IMR-90 (cell line): ENCODE measurements around the gene NPAS3. TPM values are rescaled to one million over a fixed set of nuclear protein-coding genes. Genes with fewer than 3 reads are reported as not detected.

Experiments used
- ATAC-seq: fragments of 200-7000 bp; cut with Tn5 transposase; 2 replicates; pipeline ENCODE4 v1.9.1; 2020; ENCODE audit warnings: low read depth, mild to moderate bottlenecking, moderate library complexity
- BruUV-seq: library from RNA; stranded (reverse); fragments of 400-500 nt; replicated peaks from 2 replicates; lab custom pipeline; 2021; lab: Mats Ljungman, UMichigan
- CTCF ChIA-PET: fragments of 300-600 bp; formaldehyde crosslinking; extraction: SDS; loops from one replicate; lab custom pipeline; 2021; ENCODE audit warnings: antibody characterized with exemption; lab: Yijun Ruan, JAX
- POLR2A ChIA-PET: fragments of 300-600 bp; sonication (Branson Sonifier 250); formaldehyde crosslinking; loops from one replicate; lab custom pipeline; 2022; ENCODE audit warnings: antibody characterized with exemption; ENCODE audit not compliant: unreplicated experiment; lab: Charles Lee
- DNase-seq: peaks from one replicate; pipeline ENCODE4 v3.0.0; 2013
- H2AFZ ChIP-seq: replicated peaks from 2 replicates; pipeline ENCODE3; 2013; ENCODE audit warnings: low read length, mild to moderate bottlenecking; ENCODE audit not compliant: poor library complexity
- H2AK5ac ChIP-seq: 2 replicates; pipeline ENCODE4 v1.6.1; 2013; ENCODE audit warnings: low read depth, low read length, inconsistent platforms
- H2AK9ac ChIP-seq: replicated peaks from 2 replicates; pipeline ENCODE3; 2013; ENCODE audit warnings: mild to moderate bottlenecking, low read depth, low read length, moderate library complexity; ENCODE audit not compliant: poor library complexity
- H2BK120ac ChIP-seq: 2 replicates; pipeline ENCODE4 v1.6.1; 2013; ENCODE audit warnings: low read depth, low read length, inconsistent platforms
- H2BK15ac ChIP-seq: 3 replicates; pipeline ENCODE4 v1.6.1; 2013; ENCODE audit warnings: low read depth, low read length, inconsistent platforms
- H2BK20ac ChIP-seq: 2 replicates; pipeline ENCODE4 v1.6.1; 2013; ENCODE audit warnings: low read depth, mild to moderate bottlenecking, inconsistent platforms, low read length, moderate library complexity
- H2BK5ac ChIP-seq: 2 replicates; pipeline ENCODE4 v1.6.1; 2013; ENCODE audit warnings: mild to moderate bottlenecking, low read depth, low read length, inconsistent platforms; ENCODE audit not compliant: poor library complexity, severe bottlenecking
- H3K14ac ChIP-seq: replicated peaks from 2 replicates; pipeline ENCODE4 v1.6.1; 2013; ENCODE audit warnings: low read depth, low read length, inconsistent platforms
- H3K18ac ChIP-seq: 2 replicates; pipeline ENCODE4 v1.6.1; 2013; ENCODE audit warnings: low read depth, low read length, control low read depth
- H3K23ac ChIP-seq: 2 replicates; pipeline ENCODE4 v1.6.1; 2013; ENCODE audit warnings: low read depth, low read length, inconsistent platforms
- H3K27ac ChIP-seq: 2 replicates; pipeline ENCODE4 v1.5.1; 2013; ENCODE audit warnings: mild to moderate bottlenecking, control low read depth, low read length; ENCODE audit not compliant: insufficient read depth
- H3K27me3 ChIP-seq: 2 replicates; pipeline ENCODE4 v1.6.1; 2013; ENCODE audit warnings: low read length; ENCODE audit not compliant: control insufficient read depth, insufficient read depth
- H3K36me3 ChIP-seq: 2 replicates; pipeline ENCODE4 v1.6.1; 2013; ENCODE audit warnings: low read length, mixed read lengths; ENCODE audit not compliant: control insufficient read depth, insufficient read depth
- H3K4ac ChIP-seq: 2 replicates; pipeline ENCODE4 v1.6.1; 2013; ENCODE audit warnings: low read depth, low read length, inconsistent platforms
- H3K4me1 ChIP-seq: 2 replicates; pipeline ENCODE4 v1.6.1; 2013; ENCODE audit warnings: low read length, mixed read lengths; ENCODE audit not compliant: control insufficient read depth, insufficient read depth
- H3K4me2 ChIP-seq: 2 replicates; pipeline ENCODE4 v1.6.1; 2013; ENCODE audit warnings: low read depth, mild to moderate bottlenecking, control low read depth, low read length, moderate library complexity
- H3K4me3 ChIP-seq: 2 replicates; pipeline ENCODE4 v1.5.1; 2013; ENCODE audit warnings: low read depth, mild to moderate bottlenecking, control low read depth, low read length, moderate library complexity; ENCODE audit not compliant: insufficient read depth
- H3K56ac ChIP-seq: 2 replicates; pipeline ENCODE4 v1.6.1; 2013; ENCODE audit warnings: low read length, inconsistent platforms; ENCODE audit not compliant: insufficient read depth; ENCODE audit errors: extremely low read depth
- H3K79me1 ChIP-seq, 2 experiments: 2 replicates each; pipeline ENCODE4 v1.6.1; 2013; ENCODE audit warnings: low read length in 2 of 2, inconsistent platforms in 1 of 2, low read depth in 1 of 2
- H3K9ac ChIP-seq: 2 replicates; pipeline ENCODE4 v1.6.1; 2013; ENCODE audit warnings: low read depth, low read length, control low read depth
- H3K9me1 ChIP-seq: 2 replicates; pipeline ENCODE4 v1.6.1; 2013; ENCODE audit warnings: low read length, inconsistent platforms; ENCODE audit not compliant: insufficient read depth
- H3K9me3 ChIP-seq: 2 replicates; pipeline ENCODE4 v1.6.1; 2013; ENCODE audit warnings: low read length; ENCODE audit not compliant: control insufficient read depth, insufficient read depth
- H4K20me1 ChIP-seq: 2 replicates; pipeline ENCODE4 v1.6.1; 2013; ENCODE audit warnings: low read length, inconsistent platforms; ENCODE audit not compliant: insufficient read depth
- H4K5ac ChIP-seq: 2 replicates; pipeline ENCODE4 v1.6.1; 2013; ENCODE audit warnings: mild to moderate bottlenecking, low read depth, low read length, control low read depth
- H4K8ac ChIP-seq, 2 experiments: 2 replicates each; pipeline ENCODE4 v1.6.1; 2013; ENCODE audit warnings: low read depth in 2 of 2, low read length in 2 of 2, control low read depth in 1 of 2, inconsistent platforms in 1 of 2
- H4K91ac ChIP-seq: 2 replicates; pipeline ENCODE4 v1.6.1; 2013; ENCODE audit warnings: low read depth, low read length, inconsistent platforms; ENCODE audit not compliant: insufficient read depth
- BHLHE40 ChIP-seq: fragments of 150-350 bp; IDR thresholded peaks from 2 replicates; pipeline ENCODE4 v1.6.1; 2016; ENCODE audit warnings: mild to moderate bottlenecking, low read depth, low read length
- CEBPB ChIP-seq: IDR thresholded peaks from 2 replicates; pipeline ENCODE4 v1.6.1; 2012; ENCODE audit warnings: low read depth, low read length, improper control_type of control experiment
- CHD1 ChIP-seq: IDR thresholded peaks from 2 replicates; pipeline ENCODE4 v1.6.1; 2012; ENCODE audit warnings: low read depth, low read length, improper control_type of control experiment
- CTCF ChIP-seq: conservative IDR thresholded peaks from 2 replicates; pipeline ENCODE4 v1.5.1; 2012; ENCODE audit warnings: mild to moderate bottlenecking, low read depth, low read length, improper control_type of control experiment
- ELK1 ChIP-seq: fragments of 150-350 bp; IDR thresholded peaks from 2 replicates; pipeline ENCODE4 v1.6.1; 2016; ENCODE audit warnings: low read depth, mild to moderate bottlenecking, low read length, moderate library complexity, borderline replicate concordance
- FOS ChIP-seq: fragments of 150-350 bp; IDR thresholded peaks from 2 replicates; pipeline ENCODE4 v1.6.1; 2016; ENCODE audit warnings: low read depth, low read length
- MAFK ChIP-seq: IDR thresholded peaks from 2 replicates; pipeline ENCODE4 v1.6.1; 2012; ENCODE audit warnings: low read depth, low read length, improper control_type of control experiment
- MXI1 ChIP-seq: IDR thresholded peaks from 2 replicates; pipeline ENCODE4 v1.6.1; 2012; ENCODE audit warnings: low read depth, mild to moderate bottlenecking, low read length, moderate library complexity, borderline replicate concordance
- NFE2L2 ChIP-seq: fragments of 150-350 bp; IDR thresholded peaks from 2 replicates; pipeline ENCODE4 v1.6.1; 2016; ENCODE audit warnings: low read depth, mild to moderate bottlenecking, low read length
- RAD21 ChIP-seq: IDR thresholded peaks from 2 replicates; pipeline ENCODE4 v1.6.1; 2012; ENCODE audit warnings: low read length, improper control_type of control experiment
- RCOR1 ChIP-seq: IDR thresholded peaks from 2 replicates; pipeline ENCODE4 v1.6.1; 2012; ENCODE audit warnings: mild to moderate bottlenecking, low read length, improper control_type of control experiment; ENCODE audit not compliant: insufficient replicate concordance
- RFX5 ChIP-seq: IDR thresholded peaks from 2 replicates; pipeline ENCODE4 v1.8.0; 2012; ENCODE audit warnings: low read depth, mild to moderate bottlenecking, low read length, moderate library complexity
- SMC3 ChIP-seq: fragments of 150-350 bp; IDR thresholded peaks from 2 replicates; pipeline ENCODE4 v1.6.1; 2016; ENCODE audit warnings: low read depth, mild to moderate bottlenecking, antibody characterized with exemption, low read length, moderate library complexity
- WGBS, 2 experiments: methylation state at CpG; one replicate each; pipeline versions ENCODE4 v1.1.5 to v1.1.7; 2013; ENCODE audit warnings: missing lambda C conversion rate in 2 of 2; ENCODE audit not compliant: insufficient read length in 1 of 2; ENCODE audit errors: extremely low coverage in 2 of 2; 5-methylcytosine and 5-hydroxymethylcytosine counted together
- dilution Hi-C: fragments of 300-500 bp; cut with HindIII; formaldehyde crosslinking; loops from one replicate; pipeline ENCODE4 v1.14.3; 2018; ENCODE audit warnings: low sequenced_read_pairs; ENCODE audit not compliant: unreplicated experiment
- in situ Hi-C: fragments of 300-500 bp; cut with MboI; formaldehyde crosslinking; loops from 3 replicates; pipeline ENCODE4 v1.14.3; 2019; ENCODE audit warnings: low sequenced_read_pairs, inconsistent platforms, mixed read lengths
- intact Hi-C: fragments of 100-400 bp; cut with micrococcal nuclease; formaldehyde crosslinking; loops from 2 replicates; pipeline ENCODE4 v1.10.0; 2022
- polyA plus RNA-seq, 3 experiments: library from polyadenylated mRNA; depleted of rRNA; stranded (reverse); fragments of >200 nt; gene quantifications; 2 replicates each; pipeline ENCODE4 v1.2.3, GENCODE V29; 2012; ENCODE audit warnings: low replicate concordance in 1 of 3
- total RNA-seq: library from RNA; depleted of rRNA; stranded (reverse); fragments of >200 nt; gene quantifications from 2 replicates; pipeline ENCODE4 v1.2.3, GENCODE V29; 2012

Gene NPAS3
- total and polyA plus RNA-seq, 2 of the 4 experiments (the other 2 are of a cell fraction), result not detected

DNA sequence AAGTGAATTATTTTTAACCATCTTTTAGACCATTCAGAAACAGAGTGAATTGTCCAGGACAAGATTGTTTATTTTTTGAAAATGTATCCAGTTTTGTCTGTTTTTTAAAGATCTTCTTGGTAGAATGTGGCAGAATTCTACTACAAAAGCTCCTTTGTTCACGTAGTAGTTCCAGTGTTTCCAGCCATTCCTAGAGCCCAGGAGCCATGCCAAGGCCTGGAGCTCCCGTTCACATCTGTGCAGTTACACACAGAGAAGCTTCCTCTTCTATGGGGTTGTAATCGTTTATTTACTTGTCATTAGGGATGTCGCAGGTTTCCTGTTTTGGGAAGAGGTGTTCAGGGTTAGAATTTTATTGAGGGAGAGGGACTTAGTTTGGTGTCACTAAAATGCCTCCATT lies 409.8 kb downstream of the NPAS3 start:
- Histone ChIP-seq H3K4me2 (no peak overlapping the region), H3K27me3 (no peaks in the 10 kb centered on the region), H3K4ac (no peak overlapping the region), H3K9me1 (no peaks in the 10 kb centered on the region), H3K4me3 (no peak overlapping the region), H2BK20ac (no peak overlapping the region), H2AFZ (no peak overlapping the region), H4K91ac (no peak overlapping the region), H3K56ac (no peak overlapping the region), H3K79me1 (no peaks in the 10 kb centered on the region), H3K36me3 (no peaks in the 10 kb centered on the region), H2AK5ac (no peak overlapping the region), H3K27ac (no peak overlapping the region), H3K9me3 (no peaks in the 10 kb centered on the region), H2BK5ac (no peak overlapping the region), H3K4me1 (no peaks in the 10 kb centered on the region), H3K23ac (no peak overlapping the region), H2AK9ac (no peak overlapping the region), H2BK120ac (no peak overlapping the region), H3K9ac (no peak overlapping the region), H4K20me1 (no peaks in the 10 kb centered on the region), H2BK15ac (no peak overlapping the region), H3K14ac (no peak overlapping the region), H4K5ac (no peak overlapping the region), H3K18ac (no peak overlapping the region), H4K8ac (no peak overlapping the region)
- no TSS peak for BruUV-seq
- ChIA-PET CTCF (interaction anchor here (0.6 kb wide), 1 partner anchor 9 kb away, joined by 3 read pairs; no protein-coding TSS in a partner anchor), POLR2A (no interaction called here)
- intact Hi-C loops (no loop called here), dilution Hi-C loops (no loop called here), in situ Hi-C loops (no loop called here)
- no CpG with 5 or more reads among the region's 4 CpGs for WGBS, 2 experiments
- ATAC-seq (no peak), DNase-seq (no peak)
- TF ChIP-seq MAFK (no peak), CEBPB (no peak), CTCF (no peak), CHD1 (no peak), NFE2L2 (no peak), ELK1 (no peak), RCOR1 (no peak), SMC3 (no peak), RAD21 (no peak), BHLHE40 (no peak), FOS (no peak), RFX5 (no peak), MXI1 (no peak)
